Mononuclear cell (primary cell): ENCODE results near the gene RNF213. TPM values are rescaled to one million over a fixed set of nuclear protein-coding genes. Genes with fewer than 3 reads are reported as not detected.
"Not testable (repeated sequence)": the region's sequence is repeated elsewhere in the genome, so short reads cannot be mapped to it uniquely, and the experiment has no call there.

ENCODE experiments used
- H3K27me3 ChIP-seq: 2 replicates; pipeline ENCODE4 v1.6.0; 2011; ENCODE audit warnings: low read length, control low read depth; ENCODE audit not compliant: insufficient read depth
- H3K4me1 ChIP-seq: 2 replicates; pipeline ENCODE4 v1.5.1; 2011; ENCODE audit warnings: mild to moderate bottlenecking, low read length, control low read depth; ENCODE audit not compliant: insufficient read depth
- H3K4me3 ChIP-seq: 2 replicates; pipeline ENCODE4 v1.5.1; 2011; ENCODE audit warnings: mild to moderate bottlenecking, low read length, moderate library complexity
- H3K9me3 ChIP-seq: 2 replicates; pipeline ENCODE4 v1.5.1; 2011; ENCODE audit warnings: low read depth, mild to moderate bottlenecking, control low read depth, low read length
- total RNA-seq: library from RNA; depleted of rRNA; stranded (reverse); fragments of >200 nt; gene quantifications from one replicate; pipeline ENCODE4 v1.2.3, GENCODE V29; 2012

The RNF213 gene
- total RNA-seq, 1 donor: 234 TPM

- Histone ChIP-seq H3K4me1 (no peaks in the 10 kb centered on the region), H3K9me3 (no peaks in the 10 kb centered on the region), H3K4me3 (no peak overlapping the region), H3K27me3 (no peaks in the 10 kb centered on the region)
These were observed 124.4 kb downstream of the RNF213 start for GRCh38 chr17:80385046-80385445.

- no peaks in the 10 kb centered on the region for H3K27me3 ChIP-seq
These were observed 125.7 kb downstream of the RNF213 start for GRCh38 chr17:80386341-80386740.

DNA sequence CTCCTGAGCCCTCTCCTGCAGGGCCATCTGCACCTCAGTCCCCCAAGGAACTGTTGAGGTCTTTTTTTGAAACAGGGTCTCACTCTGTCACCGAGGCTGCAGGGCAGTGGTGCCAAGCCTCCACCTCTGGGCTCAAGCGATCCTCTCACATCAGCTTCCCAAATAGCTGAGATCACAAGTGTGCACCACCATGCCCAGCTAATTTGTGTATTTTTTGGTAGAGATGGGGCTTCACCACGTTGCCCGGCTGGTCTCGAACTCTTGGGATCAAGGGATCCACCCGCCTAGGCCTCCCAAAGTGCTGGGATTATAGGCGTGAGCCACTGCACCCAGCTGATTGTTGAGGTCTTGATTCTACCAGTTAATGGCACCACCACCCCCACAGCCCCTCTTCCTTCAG, 126.4 kb downstream of the RNF213 start:
- no peaks in the 10 kb centered on the region for H3K9me3 ChIP-seq
- H3K4me3 ChIP-seq: no peak overlapping the region
- no peaks in the 10 kb centered on the region for H3K27me3 ChIP-seq
- H3K4me1 ChIP-seq: no peaks in the 10 kb centered on the region

More at GRCh38 chr17:80386341-80386740, 125.7 kb downstream of the RNF213 start:
- H3K4me1 ChIP-seq: no peaks in the 10 kb centered on the region
- no peaks in the 10 kb centered on the region for H3K9me3 ChIP-seq
- no peak overlapping the region for H3K4me3 ChIP-seq

DNA sequence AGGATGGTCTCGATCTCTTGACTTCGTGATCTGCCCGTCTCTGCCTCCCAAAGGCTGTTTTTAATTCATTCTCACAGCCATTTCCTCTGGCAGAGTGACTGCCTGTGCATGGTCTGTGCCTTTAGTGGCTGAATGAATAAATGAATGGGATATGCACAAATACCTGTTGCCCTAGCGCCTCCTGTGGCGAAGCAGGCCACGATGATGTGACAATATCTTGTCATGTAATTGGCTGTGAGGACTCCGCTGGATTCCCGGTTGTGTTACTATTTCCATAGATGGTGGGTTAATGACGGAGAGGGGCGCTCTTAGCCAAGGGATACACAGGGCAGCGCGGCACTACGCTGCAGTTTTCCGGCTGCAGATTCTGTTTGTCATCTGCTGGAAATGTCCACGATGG, 127.5 kb downstream of the RNF213 start:
- Histone ChIP-seq H3K4me1 (no peaks in the 10 kb centered on the region), H3K4me3 (no peak overlapping the region), H3K27me3 (no peaks in the 10 kb centered on the region)

DNA sequence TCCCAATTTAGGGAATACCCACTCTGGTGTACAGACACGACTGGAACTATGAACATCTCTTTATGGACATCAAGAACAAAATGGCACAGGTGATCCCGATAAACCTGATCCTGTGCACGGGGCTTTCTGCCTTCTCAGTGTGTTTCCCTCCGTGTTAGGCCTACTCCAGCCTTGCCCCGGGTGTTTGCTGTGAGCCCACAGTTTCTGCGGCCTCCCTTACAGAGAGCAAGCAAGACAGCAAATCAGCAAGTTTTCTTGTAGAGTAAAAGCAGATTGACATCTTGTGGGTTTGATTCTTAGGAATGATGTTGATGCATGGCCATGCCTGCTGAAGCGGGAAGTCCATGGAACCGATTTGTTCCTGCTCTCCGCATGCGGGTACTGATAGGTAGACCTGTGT, 127.9 kb downstream of the RNF213 start:
- no peaks in the 10 kb centered on the region for H3K9me3 ChIP-seq
- no peak overlapping the region for H3K4me3 ChIP-seq
- H3K27me3 ChIP-seq: no peaks in the 10 kb centered on the region
- H3K4me1 ChIP-seq: no peaks in the 10 kb centered on the region

More for the DNA sequence above, 127.5 kb downstream of the RNF213 start:
- no peaks in the 10 kb centered on the region for H3K9me3 ChIP-seq

DNA sequence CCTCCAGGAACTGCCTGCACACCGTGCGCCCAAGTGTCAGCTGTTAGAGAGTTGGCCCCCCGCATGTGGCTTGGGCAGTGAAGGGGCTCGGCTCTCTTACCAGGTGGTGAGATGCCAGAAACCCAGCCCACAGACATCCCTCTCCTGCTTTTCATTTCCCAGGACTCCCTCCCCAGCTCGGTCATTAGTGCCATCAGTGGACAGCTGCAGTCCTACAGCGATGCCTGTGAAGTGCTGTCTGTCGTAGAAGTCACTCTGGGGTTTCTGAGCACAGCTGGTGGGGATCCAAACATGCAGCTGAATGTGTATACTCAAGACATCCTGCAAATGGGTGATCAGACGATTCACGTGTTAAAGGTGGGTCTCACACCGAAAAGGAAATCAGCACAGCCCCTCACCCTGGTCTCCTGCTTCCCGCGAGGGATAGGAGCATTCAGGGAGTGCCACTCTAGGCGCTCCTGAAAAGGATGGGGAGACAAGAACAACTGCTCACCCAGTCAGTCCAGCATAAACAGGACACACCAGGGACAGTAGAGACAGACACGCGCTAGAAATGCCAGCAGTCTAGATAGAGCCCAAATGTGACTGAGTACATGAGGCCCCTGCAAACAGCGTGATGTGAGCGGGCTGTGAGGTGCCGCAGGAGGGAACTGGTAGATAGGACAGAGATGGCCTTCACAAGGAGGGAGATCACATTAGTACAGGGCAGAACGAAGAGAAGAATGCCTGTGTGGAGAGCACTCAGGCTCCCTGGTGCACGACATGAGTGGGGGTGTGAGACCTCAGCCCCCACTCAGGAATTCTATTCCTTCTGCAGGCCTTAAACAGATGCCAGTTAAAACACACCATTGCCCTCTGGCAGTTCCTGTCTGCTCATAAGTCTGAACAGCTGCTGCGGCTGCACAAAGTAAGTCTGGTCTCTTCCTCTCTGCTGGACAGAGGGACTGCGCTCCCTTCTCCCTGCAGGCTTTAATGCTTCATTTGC, 128.7 kb downstream of the RNF213 start:
- H3K27me3 ChIP-seq: no peaks in the 10 kb centered on the region
- H3K4me3 ChIP-seq: no peak overlapping the region
- no peaks in the 10 kb centered on the region for H3K9me3 ChIP-seq
- H3K4me1 ChIP-seq: no peaks in the 10 kb centered on the region

GRCh38 chr17:80393241-80393890, 132.7 kb downstream of the RNF213 start:
- H3K4me1 ChIP-seq: no peaks in the 10 kb centered on the region
- no peaks in the 10 kb centered on the region for H3K9me3 ChIP-seq
- H3K4me3 ChIP-seq: no peak overlapping the region
- no peaks in the 10 kb centered on the region for H3K27me3 ChIP-seq

DNA sequence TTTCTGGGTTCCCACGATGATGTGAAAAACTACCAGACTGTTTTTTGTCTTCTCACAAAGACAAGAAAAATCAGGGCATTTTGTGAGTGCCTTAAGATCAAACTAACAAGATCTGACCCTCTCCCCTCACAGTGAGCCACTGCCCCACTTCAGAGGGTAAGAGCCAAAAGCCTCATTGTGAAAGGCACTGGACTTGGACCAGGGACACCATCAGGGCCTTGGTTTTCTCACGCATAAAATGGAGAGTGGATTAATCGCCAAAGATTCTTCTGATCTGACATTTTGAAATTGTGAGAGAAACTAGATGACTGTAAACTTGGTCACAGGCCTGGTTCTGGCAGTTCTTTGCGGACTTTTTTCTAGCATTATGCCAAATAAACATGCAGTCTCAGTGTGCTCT, 133.3 kb downstream of the RNF213 start:
- H3K27me3 ChIP-seq: no peaks in the 10 kb centered on the region
- H3K4me1 ChIP-seq: no peaks in the 10 kb centered on the region
- H3K9me3 ChIP-seq: no peaks in the 10 kb centered on the region
- no peak overlapping the region for H3K4me3 ChIP-seq

GRCh38 chr17:80394629-80395216, 134.1 kb downstream of the RNF213 start:
- Histone ChIP-seq H3K4me3 (no peak overlapping the region), H3K27me3 (no peaks in the 10 kb centered on the region), H3K4me1 (no peaks in the 10 kb centered on the region), H3K9me3 (no peaks in the 10 kb centered on the region)

- H3K9me3 ChIP-seq: no peaks in the 10 kb centered on the region
- H3K4me1 ChIP-seq: no peaks in the 10 kb centered on the region
- H3K4me3 ChIP-seq: no peak overlapping the region
- no peaks in the 10 kb centered on the region for H3K27me3 ChIP-seq
These were observed 134.9 kb downstream of the RNF213 start for GRCh38 chr17:80395402-80396151.

DNA sequence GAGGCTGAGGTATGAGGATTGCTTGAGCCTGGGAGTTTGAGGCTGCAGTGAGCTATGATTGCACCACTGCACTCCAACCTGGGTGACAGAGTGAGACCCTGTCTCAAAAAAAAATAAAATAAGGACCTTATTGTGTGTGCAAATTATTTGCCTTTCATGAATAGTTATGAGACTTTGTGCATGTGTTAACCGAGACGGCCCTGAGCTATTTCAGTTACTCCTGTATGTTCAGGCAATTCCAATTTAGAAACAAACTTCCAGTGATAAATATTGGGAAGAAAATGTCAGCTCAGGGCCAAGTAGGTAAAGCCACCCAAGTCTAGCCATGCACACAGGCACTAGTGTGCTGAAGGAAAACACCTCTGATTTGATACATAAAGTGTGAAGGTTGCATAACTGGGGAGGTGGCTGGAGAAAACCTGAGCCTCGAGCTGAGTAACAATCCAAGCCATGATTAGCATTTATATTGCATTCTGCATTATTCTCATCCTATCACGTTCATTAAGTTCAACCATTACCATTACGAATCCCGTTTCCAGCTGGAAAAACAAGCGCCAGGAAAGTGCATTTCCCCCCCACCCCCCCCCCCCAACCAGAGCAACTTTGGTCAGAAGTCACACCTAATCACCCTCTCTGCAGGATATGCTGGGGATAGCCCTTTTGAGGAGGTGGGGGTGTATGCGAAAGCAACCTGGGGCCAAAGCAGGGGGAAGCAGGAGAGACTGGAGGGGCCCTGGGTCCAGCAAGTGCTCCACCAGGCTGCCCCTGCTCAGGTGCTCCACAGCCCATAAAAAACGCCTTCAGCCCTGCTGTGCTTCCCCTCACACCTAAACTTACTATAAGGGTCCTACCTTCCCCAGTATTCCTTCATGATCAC, 135.7 kb downstream of the RNF213 start:
- Histone ChIP-seq H3K4me1 (no peaks in the 10 kb centered on the region), H3K4me3 (no peak overlapping the region), H3K9me3 (no peaks in the 10 kb centered on the region), H3K27me3 (no peaks in the 10 kb centered on the region)

GRCh38 chr17:80397034-80397387, 136.4 kb downstream of the RNF213 start:
- no peaks in the 10 kb centered on the region for H3K9me3 ChIP-seq
- no peaks in the 10 kb centered on the region for H3K27me3 ChIP-seq
- no peaks in the 10 kb centered on the region for H3K4me1 ChIP-seq
- no peak overlapping the region for H3K4me3 ChIP-seq

- H3K4me1 ChIP-seq: no peaks in the 10 kb centered on the region
- H3K9me3 ChIP-seq: no peaks in the 10 kb centered on the region
- H3K27me3 ChIP-seq: no peaks in the 10 kb centered on the region
- no peak overlapping the region for H3K4me3 ChIP-seq
These were observed 137.0 kb downstream of the RNF213 start for GRCh38 chr17:80397686-80398085.

DNA sequence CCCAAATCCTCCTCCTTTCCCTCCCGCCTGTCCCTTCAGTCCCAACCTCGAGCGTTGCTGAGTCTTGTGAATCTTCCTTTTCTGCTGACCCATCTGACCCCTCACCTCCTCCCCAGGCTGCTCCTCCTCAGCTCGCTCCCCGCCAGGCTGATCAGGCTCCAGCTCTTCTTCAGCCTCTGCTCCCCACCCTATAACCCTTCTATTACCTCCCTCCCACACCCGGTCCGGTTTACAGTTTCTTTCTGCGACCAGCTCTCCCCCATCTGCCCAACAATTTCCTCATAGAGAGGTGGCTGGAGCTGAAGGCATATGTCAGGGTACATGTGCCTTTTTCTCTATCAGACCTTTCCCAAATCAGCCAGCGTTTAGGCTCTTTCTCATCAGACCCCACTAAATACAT, 140.4 kb downstream of the RNF213 start:
- H3K9me3 ChIP-seq, H3K4me1 ChIP-seq, H3K4me3 ChIP-seq, H3K27me3 ChIP-seq: not testable (repeated sequence)
